ENCODE measurements around the gene HERPUD2.

- TF ChIP-seq CTCF (IDR thresholded peaks at IDR 0.05; ENCODE audit: control extremely low read depth in 1 of 3, insufficient read depth in 1 of 3, low read depth in 1 of 3, low read length in 3 of 3) (no peak), POLR2A (IDR thresholded peaks at IDR 0.05; ENCODE audit: control extremely low read depth in 1 of 2, low read depth in 2 of 2, low read length in 2 of 2) (no peak)
These were observed 2.7 kb upstream of the HERPUD2 start for GRCh38 chr7:35697414-35698175.

All from H1 (cell line).